NCI-H1417 treated with DMSO at 0.1 percent for 48 hours (cell line): ENCODE data around the gene AUP1.

Source experiments
- DNase-seq: peaks from one replicate; lab custom pipeline; 2025; lab: John Stamatoyannopoulos, UW

The AUP1 gene

GRCh38 chr2:74535440-74535965 is 6.0 kb upstream of the AUP1 start:
- no peak for DNase-seq

- DNase-seq = no peak
Observed at GRCh38 chr2:74534411-74534810, 4.9 kb upstream of the AUP1 start.

GRCh38 chr2:74533464-74533863 is 4.0 kb upstream of the AUP1 start:
- no peak for DNase-seq

GRCh38 chr2:74532222-74532621 is 2.7 kb upstream of the AUP1 start:
- no peak for DNase-seq

GRCh38 chr2:74531666-74532065 is 2.2 kb upstream of the AUP1 start:
- DNase-seq = no peak

GRCh38 chr2:74530239-74531187 is 1.0 kb upstream of the AUP1 start:
- DNase-seq = no peak

- no peak for DNase-seq
Observed at GRCh38 chr2:74528600-74529356, 728 bp downstream of the AUP1 start.

GRCh38 chr2:74527741-74528140 is 1.8 kb downstream of the AUP1 start:
- no peak for DNase-seq

GRCh38 chr2:74526649-74527230 is 2.8 kb downstream of the AUP1 start:
- no peak for DNase-seq

- no peak for DNase-seq
Observed at GRCh38 chr2:74525717-74526648, 3.5 kb downstream of the AUP1 start, which contains the start of gene DQX1. TSS of gene DQX1 (minus strand) at chr2:74526231. CDS start at chr2:74525729, 502 bp downstream.

- DNase-seq = no peak
Observed at GRCh38 chr2:74524955-74525716, 4.4 kb downstream of the AUP1 start.

- DNase-seq = no peak
Observed at GRCh38 chr2:74524005-74524404, 5.5 kb downstream of the AUP1 start.

- no peak for DNase-seq
Observed at GRCh38 chr2:74522516-74522915, 7.0 kb downstream of the AUP1 start.

GRCh38 chr2:74516650-74517049 is 12.9 kb downstream of the AUP1 start:
- DNase-seq = no peak

GRCh38 chr2:74515981-74516633 is 13.4 kb downstream of the AUP1 start:
- no peak for DNase-seq

GRCh38 chr2:74515271-74515980 is 14.1 kb downstream of the AUP1 start:
- DNase-seq = no peak

- no peak for DNase-seq
Observed at GRCh38 chr2:74514368-74515270, 14.9 kb downstream of the AUP1 start, which contains the start of gene TLX2. TSS of gene TLX2 (plus strand) at chr2:74514450. CDS start at chr2:74514807, 357 bp downstream.
